Stimulated activated CD8-positive, alpha-beta memory T cell treated with anti-CD3 and anti-CD28 coated beads, Interleukin-15, amount 100 ng/mL, for 4 hours (primary cell): ENCODE measurements around the gene GYS1.

Experiments used
- DNase-seq, 2 donors: peaks; one replicate each; pipeline ENCODE4 v3.0.0-alpha.2; 2020; ENCODE audit warnings: low read depth in 2 of 2

The GYS1 gene

GRCh38 chr19:48963371-48964204 lies 29.5 kb downstream of the GYS1 start:
- peak; percentile 48 to 54 for DNase-seq

DNA sequence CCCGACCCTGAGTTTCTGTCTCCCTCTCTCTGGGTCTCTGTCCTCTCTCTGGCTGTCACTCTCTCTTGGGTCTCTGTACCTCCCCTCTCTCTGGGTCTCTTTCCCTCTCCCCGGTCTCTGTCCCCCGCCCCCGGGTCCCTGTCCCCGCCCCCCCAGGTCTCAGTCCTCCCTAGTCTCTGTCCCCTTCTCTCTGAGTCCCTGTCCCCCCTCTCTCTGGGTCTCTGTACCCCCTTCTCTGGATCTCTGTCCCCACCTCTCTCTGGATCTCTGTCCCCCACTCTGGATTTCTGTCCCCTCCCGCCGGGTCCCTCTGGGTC lies 30.3 kb downstream of the GYS1 start:
- DNase-seq = no peak

- DNase-seq = no peak
These were observed 30.9 kb downstream of the GYS1 start for GRCh38 chr19:48962029-48962848.

DNA sequence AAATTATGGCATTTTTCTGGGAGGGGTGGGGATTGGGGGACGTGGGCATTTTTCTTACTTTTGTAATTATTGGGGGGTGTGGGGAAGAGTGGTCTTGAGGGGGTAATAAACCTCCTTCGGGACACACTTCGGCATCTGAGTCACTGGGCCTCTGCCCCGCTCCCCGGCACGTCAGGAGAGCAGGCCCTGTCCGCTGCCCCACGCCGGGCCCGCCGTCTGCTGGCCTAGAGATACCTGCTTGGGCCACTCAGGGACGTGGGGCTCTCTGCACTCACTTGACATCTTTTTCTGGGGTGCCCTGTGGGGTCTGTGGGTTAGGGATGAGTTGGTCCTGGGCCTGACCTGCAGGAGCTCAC lies 31.5 kb downstream of the GYS1 start:
- no peak for DNase-seq

DNA sequence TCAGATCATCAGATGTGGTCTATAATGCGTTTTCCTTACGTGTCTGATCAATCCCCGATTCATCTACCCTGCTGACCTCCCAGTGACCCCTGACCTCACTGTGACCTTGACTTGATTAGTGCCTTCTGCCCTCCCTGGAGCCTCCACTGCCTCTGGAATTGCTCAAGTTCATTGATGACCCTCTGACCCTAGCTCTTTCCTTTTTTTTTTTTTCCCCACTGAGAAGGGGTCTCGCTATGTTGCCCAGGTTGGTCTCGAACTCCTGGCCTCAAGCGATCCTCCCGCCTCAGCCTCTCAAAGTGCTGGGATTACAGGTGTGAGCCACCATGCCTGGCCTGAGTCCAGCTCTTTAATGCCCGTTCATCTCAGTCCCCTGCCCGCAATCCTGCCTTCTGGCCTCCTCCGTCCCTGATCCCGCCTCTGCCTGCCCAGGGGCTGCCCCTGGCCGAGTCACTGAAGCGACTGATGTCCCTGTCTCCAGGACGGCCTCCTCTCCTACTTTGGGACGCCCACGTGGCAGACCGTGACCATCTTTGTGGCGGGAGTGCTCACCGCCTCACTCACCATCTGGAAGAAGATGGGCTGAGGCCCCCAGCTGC lies 32.0 kb downstream of the GYS1 start:
- no peak for DNase-seq

DNA sequence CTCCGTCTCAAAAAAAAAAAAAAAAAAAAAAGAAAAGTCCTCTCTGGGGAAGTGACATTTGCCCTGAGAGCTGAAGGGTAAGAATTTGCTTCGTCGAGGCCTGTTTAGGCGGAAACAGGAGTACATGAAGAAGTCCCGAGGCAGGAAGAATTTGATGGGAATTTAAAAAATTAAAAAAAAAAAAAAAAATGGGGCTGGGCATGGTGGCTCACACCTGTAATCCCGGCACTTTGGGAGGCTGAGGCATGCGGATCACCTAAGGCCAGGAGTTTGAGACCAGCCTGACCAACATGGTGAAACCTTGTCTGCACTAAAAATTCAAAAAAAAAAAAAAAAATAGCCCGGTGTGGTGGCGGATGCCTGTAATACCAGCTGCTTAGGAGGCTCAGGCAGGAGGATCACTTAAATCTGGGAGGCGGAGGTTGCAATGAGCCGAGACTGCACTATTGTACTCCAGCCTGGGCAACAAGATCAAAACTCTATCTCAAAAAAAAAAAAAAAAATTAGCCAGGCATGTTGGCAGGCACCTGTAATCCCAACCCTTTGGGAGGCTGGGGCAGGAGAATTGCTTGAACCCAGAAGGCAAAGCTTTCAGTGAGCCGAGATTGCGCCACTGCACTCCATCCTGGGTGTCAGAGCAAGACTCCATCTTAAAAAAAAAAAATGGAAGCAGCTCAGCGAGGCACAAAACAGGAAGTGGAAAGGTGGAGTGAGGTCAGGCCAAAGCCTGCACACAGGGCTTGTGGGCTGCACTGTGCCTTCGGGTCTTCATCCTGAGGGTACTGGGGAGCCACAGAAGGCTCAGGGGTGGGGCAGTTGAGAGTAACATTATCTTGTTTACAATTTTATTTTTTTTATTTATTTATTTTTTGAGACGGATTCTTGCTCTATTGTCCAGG lies 33.5 kb downstream of the GYS1 start:
- DNase-seq = no peak

- DNase-seq = no peak
These were observed 35.1 kb downstream of the GYS1 start for GRCh38 chr19:48958006-48958405.

- DNase-seq = no peak
These were observed 37.7 kb downstream of the GYS1 start for GRCh38 chr19:48955308-48955958.

DNA sequence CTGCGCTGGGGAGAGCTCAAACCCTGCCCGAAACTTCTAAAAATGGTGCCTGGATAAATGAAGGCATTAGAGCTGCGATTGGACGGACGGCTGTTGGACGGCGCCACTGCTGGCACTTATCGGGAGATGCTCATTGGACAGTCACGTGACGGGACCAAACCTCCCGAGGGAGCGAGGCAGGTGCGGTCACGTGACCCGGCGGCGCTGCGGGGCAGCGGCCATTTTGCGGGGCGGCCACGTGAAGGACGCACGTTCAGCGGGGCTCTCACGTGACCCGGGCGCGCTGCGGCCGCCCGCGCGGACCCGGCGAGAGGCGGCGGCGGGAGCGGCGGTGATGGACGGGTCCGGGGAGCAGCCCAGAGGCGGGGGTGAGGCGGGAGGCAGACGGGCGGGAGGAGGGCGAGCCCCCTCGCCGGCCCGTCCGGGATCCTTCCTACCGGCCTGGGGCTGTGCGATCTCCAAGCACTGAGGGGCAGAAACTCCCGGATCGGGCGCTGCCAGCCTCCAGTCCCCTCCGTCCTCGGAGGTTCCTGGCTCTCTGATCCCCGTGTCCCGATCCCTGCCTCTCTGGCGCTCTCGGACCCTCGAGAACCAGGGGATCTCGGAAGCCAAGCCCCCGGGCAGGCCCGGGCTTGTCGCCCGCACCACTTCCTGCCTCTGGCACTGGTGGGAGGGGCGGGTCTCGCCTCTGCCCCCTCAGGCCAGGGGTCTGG lies 38.4 kb downstream of the GYS1 start, which contains the start of gene BAX:
Gene BAX, plus strand, starts transcription at position 281 of the 713 bp plus-strand sequence. Its CDS starts 54 bp downstream, at position 335.
- peak; percentile 70 to 78 for DNase-seq

GRCh38 chr19:48953990-48954594 lies 39.0 kb downstream of the GYS1 start:
- DNase-seq = no peak

GRCh38 chr19:48953141-48953540 lies 40.0 kb downstream of the GYS1 start:
- no peak for DNase-seq

GRCh38 chr19:48950830-48951519 lies 42.1 kb downstream of the GYS1 start:
- no peak for DNase-seq

GRCh38 chr19:48950159-48950558 lies 43.0 kb downstream of the GYS1 start:
- no peak for DNase-seq

GRCh38 chr19:48947258-48947542 lies 45.9 kb downstream of the GYS1 start:
- DNase-seq = no peak

- no peak for DNase-seq
These were observed 46.4 kb downstream of the GYS1 start for GRCh38 chr19:48946463-48947257.

DNA sequence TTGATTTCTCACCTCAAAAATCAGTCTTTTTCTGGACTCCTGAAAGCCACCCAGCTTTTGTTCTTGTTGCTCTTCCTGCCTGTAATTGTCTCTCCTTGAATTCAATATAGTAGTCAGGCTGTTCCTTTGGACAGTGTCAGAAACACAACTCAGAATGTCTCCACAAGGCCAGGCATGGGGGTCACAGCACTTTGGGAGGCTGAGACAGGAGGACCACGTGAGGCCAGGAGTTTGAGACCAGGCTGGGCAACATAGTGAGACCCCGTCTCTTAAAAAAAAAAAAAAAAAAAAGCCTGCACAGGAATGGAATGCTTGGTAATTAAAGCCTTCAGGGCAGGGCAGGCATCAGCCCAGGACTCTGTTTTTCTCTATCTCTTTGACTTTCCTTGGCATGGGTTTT lies 47.3 kb downstream of the GYS1 start:
- no peak for DNase-seq

DNA sequence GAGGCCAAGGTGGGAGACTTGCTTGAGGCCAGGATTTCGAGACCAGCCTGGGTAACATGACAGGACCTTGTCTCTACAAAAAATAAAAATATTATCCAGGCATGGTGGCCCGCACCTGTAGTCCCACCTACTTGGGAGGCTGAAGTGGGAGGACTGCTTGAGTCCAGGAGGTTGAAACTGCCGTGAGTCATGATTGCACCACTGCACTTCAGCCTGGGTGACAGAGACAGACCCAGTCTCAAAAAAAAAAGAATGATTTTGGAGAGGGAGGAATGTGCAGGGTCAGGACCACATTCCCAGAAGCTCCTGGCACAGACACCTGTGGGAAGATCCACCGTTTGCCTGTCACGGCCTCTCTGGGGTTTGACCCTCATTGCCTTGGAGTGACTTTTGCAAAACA lies 47.7 kb downstream of the GYS1 start:
- DNase-seq = no peak

DNA sequence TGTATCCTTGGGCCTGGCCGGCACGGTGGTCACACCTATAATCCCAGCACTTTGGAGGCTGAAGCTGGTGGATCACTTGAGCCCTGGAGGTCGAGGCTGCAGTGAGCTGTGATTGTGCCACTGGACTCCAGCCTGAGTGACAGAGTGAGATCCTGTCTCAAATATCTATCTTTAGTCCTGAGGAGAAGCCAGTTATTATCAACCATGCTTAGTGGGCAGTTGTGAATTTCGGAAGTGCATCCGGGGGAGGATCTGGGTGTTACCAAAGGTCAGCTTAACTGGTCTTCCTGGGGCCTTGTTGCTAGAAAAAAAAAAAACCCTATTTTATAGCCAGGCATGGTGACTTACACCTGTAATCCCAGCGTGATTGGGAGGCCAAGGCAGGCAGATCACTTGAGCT lies 50.0 kb downstream of the GYS1 start:
- DNase-seq = no peak

- DNase-seq = no peak
These were observed 52.2 kb downstream of the GYS1 start for GRCh38 chr19:48940902-48941301.
